GM12891 (cell line): ENCODE measurements around the gene F10.

ENCODE experiments used
- POLR2A ChIP-seq: IDR thresholded peaks from 2 replicates; pipeline ENCODE4 v1.6.1; 2011; ENCODE audit warnings: low read depth, low read length, control low read depth
- POLR2AphosphoS5 ChIP-seq: IDR thresholded peaks from 2 replicates; pipeline ENCODE4 v1.6.1; 2011; ENCODE audit warnings: low read depth, low read length, control low read depth
- POU2F2 ChIP-seq: IDR thresholded peaks from 2 replicates; pipeline ENCODE4 v1.6.1; 2011; ENCODE audit warnings: low read depth, mild to moderate bottlenecking, control low read depth, low read length, moderate library complexity
- SPI1 ChIP-seq: IDR thresholded peaks from 2 replicates; pipeline ENCODE4 v1.6.1; 2011; ENCODE audit warnings: low read depth, low read length, control low read depth
- TAF1 ChIP-seq: IDR thresholded peaks from 2 replicates; pipeline ENCODE4 v1.6.1; 2011; ENCODE audit warnings: low read depth, low read length, control low read depth

DNA sequence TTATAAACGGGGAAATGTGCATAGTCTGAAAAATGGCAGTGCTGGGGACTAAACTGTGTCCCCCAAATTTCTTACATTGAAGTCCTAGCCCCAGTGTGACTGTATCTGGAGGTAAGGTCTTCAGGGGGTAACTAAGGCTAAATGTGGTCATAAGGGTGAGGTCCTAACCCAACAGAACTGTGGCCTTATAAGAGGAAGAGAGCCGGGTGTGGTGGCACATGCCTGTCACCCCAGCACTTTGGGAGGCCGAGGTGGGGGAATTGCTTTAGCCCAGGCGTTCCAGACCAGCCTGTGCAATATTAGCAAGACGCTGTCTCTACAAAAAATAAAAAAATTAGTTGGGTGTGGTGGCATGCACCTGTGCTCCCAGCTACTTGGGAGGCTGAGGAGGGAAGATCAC lies 53.7 kb downstream of the F10 start:
- TF ChIP-seq POLR2A (no peak), POLR2AphosphoS5 (no peak), TAF1 (no peak), SPI1 (no peak), POU2F2 (no peak)
